ENCODE data around the gene ZNF180.

The ZNF180 gene

GRCh38 chr19:44499962-44500949, at the start of gene ZNF180 (continued):
- TF ChIP-seq ZNF202 (tag by site-specific recombination; IDR thresholded peaks at IDR 0.05; ENCODE audit: borderline replicate concordance) (no peak), ZNF174 (tag by site-specific recombination; IDR thresholded peaks at IDR 0.05) (no peak), ZNF529 (tag by site-specific recombination; IDR thresholded peaks at IDR 0.05; ENCODE audit: insufficient replicate concordance) (no peak), ZNF391 (tag by site-specific recombination; IDR thresholded peaks at IDR 0.05; ENCODE audit: borderline replicate concordance, low read depth) (peak; percentile 95), ZNF560 (tag by site-specific recombination; IDR thresholded peaks at IDR 0.05; ENCODE audit: borderline replicate concordance) (no peak), PRDM1 (tag by site-specific recombination; IDR thresholded peaks at IDR 0.05) (no peak), ATF2 (tag by site-specific recombination; IDR thresholded peaks at IDR 0.05; ENCODE audit: low read depth) (peak; percentile 54; the same call in 1 of the 2 replicates), ZNF155 (tag by site-specific recombination; IDR thresholded peaks at IDR 0.05) (no peak), ZNF610 (tag by site-specific recombination; IDR thresholded peaks at IDR 0.05; ENCODE audit: borderline replicate concordance) (peak; percentile 75), ZNF23 (tag by site-specific recombination; IDR thresholded peaks at IDR 0.05; ENCODE audit: borderline replicate concordance) (no peak), ZSCAN16 (tag by site-specific recombination; IDR thresholded peaks at IDR 0.05) (no peak), ZNF501 (tag by site-specific recombination; IDR thresholded peaks at IDR 0.05) (peak; percentile 100), ZNF600 (tag by site-specific recombination; IDR thresholded peaks at IDR 0.05) (peak; percentile 77; the same call in 1 of the 2 replicates), ZNF654 (tag by site-specific recombination; IDR thresholded peaks at IDR 0.05; ENCODE audit: low read depth) (no peak), ZFP69B (tag by site-specific recombination; IDR thresholded peaks at IDR 0.05) (no peak; the same call in 1 of the 2 replicates), ZNF140 (tag by site-specific recombination; IDR thresholded peaks at IDR 0.05) (no peak), SP3 (tag by site-specific recombination; IDR thresholded peaks at IDR 0.05) (peak; percentile 97), ZNF530 (tag by site-specific recombination; IDR thresholded peaks at IDR 0.05; ENCODE audit: low read depth) (no peak), SALL2 (tag by site-specific recombination; IDR thresholded peaks at IDR 0.05; ENCODE audit: borderline replicate concordance) (no peak), ZNF223 (tag by site-specific recombination; IDR thresholded peaks at IDR 0.05) (no peak), ZNF266 (tag by site-specific recombination; IDR thresholded peaks at IDR 0.05; ENCODE audit: low read depth) (no peak), BCL11B (tag by site-specific recombination; IDR thresholded peaks at IDR 0.05; ENCODE audit: low read depth) (no peak), ZNF76 (tag by site-specific recombination; IDR thresholded peaks at IDR 0.05; ENCODE audit: borderline replicate concordance, low read depth) (peak; percentile 95), ZNF776 (tag by site-specific recombination; IDR thresholded peaks at IDR 0.05; ENCODE audit: borderline replicate concordance) (no peak), ZNF792 (tag by site-specific recombination; IDR thresholded peaks at IDR 0.05) (0 out of 2 replicates have a peak, but pooled peaks have one; percentile 36)
- TF ChIP-seq, protein P1, sequence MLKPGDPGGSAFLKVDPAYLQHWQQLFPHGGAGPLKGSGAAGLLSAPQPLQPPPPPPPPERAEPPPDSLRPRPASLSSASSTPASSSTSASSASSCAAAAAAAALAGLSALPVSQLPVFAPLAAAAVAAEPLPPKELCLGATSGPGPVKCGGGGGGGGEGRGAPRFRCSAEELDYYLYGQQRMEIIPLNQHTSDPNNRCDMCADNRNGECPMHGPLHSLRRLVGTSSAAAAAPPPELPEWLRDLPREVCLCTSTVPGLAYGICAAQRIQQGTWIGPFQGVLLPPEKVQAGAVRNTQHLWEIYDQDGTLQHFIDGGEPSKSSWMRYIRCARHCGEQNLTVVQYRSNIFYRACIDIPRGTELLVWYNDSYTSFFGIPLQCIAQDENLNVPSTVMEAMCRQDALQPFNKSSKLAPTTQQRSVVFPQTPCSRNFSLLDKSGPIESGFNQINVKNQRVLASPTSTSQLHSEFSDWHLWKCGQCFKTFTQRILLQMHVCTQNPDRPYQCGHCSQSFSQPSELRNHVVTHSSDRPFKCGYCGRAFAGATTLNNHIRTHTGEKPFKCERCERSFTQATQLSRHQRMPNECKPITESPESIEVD (tag by site-specific recombination; IDR thresholded peaks at IDR 0.05): no peak
- TF ChIP-seq, protein P2, sequence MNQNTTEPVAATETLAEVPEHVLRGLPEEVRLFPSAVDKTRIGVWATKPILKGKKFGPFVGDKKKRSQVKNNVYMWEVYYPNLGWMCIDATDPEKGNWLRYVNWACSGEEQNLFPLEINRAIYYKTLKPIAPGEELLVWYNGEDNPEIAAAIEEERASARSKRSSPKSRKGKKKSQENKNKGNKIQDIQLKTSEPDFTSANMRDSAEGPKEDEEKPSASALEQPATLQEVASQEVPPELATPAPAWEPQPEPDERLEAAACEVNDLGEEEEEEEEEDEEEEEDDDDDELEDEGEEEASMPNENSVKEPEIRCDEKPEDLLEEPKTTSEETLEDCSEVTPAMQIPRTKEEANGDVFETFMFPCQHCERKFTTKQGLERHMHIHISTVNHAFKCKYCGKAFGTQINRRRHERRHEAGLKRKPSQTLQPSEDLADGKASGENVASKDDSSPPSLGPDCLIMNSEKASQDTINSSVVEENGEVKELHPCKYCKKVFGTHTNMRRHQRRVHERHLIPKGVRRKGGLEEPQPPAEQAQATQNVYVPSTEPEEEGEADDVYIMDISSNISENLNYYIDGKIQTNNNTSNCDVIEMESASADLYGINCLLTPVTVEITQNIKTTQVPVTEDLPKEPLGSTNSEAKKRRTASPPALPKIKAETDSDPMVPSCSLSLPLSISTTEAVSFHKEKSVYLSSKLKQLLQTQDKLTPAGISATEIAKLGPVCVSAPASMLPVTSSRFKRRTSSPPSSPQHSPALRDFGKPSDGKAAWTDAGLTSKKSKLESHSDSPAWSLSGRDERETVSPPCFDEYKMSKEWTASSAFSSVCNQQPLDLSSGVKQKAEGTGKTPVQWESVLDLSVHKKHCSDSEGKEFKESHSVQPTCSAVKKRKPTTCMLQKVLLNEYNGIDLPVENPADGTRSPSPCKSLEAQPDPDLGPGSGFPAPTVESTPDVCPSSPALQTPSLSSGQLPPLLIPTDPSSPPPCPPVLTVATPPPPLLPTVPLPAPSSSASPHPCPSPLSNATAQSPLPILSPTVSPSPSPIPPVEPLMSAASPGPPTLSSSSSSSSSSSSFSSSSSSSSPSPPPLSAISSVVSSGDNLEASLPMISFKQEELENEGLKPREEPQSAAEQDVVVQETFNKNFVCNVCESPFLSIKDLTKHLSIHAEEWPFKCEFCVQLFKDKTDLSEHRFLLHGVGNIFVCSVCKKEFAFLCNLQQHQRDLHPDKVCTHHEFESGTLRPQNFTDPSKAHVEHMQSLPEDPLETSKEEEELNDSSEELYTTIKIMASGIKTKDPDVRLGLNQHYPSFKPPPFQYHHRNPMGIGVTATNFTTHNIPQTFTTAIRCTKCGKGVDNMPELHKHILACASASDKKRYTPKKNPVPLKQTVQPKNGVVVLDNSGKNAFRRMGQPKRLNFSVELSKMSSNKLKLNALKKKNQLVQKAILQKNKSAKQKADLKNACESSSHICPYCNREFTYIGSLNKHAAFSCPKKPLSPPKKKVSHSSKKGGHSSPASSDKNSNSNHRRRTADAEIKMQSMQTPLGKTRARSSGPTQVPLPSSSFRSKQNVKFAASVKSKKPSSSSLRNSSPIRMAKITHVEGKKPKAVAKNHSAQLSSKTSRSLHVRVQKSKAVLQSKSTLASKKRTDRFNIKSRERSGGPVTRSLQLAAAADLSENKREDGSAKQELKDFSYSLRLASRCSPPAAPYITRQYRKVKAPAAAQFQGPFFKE (tag by site-specific recombination; IDR thresholded peaks at IDR 0.05; ENCODE audit: borderline replicate concordance): no peak
- TF ChIP-seq, protein P3, sequence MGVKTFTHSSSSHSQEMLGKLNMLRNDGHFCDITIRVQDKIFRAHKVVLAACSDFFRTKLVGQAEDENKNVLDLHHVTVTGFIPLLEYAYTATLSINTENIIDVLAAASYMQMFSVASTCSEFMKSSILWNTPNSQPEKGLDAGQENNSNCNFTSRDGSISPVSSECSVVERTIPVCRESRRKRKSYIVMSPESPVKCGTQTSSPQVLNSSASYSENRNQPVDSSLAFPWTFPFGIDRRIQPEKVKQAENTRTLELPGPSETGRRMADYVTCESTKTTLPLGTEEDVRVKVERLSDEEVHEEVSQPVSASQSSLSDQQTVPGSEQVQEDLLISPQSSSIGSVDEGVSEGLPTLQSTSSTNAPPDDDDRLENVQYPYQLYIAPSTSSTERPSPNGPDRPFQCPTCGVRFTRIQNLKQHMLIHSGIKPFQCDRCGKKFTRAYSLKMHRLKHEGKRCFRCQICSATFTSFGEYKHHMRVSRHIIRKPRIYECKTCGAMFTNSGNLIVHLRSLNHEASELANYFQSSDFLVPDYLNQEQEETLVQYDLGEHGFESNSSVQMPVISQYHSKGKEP (tag by site-specific recombination; IDR thresholded peaks at IDR 0.05): peak; percentile 51; the same call in 1 of the 2 replicates
